HG02610 (cell line): Measurements from ENCODE around the gene RPS6KL1.

Source experiments
- ATAC-seq: cut with Tn5 transposase; IDR thresholded peaks from one replicate; pipeline ENCODE4 v1.9.1; 2021; ENCODE audit warnings: mild to moderate bottlenecking, moderate library complexity; ENCODE audit not compliant: unreplicated experiment

RPS6KL1 gene

GRCh38 chr14:74892745-74893144, 30.3 kb downstream of the RPS6KL1 start:
- no peak for ATAC-seq

GRCh38 chr14:74891870-74892269, 31.2 kb downstream of the RPS6KL1 start:
- no peak for ATAC-seq

- no peak for ATAC-seq
These were observed 32.8 kb downstream of the RPS6KL1 start for GRCh38 chr14:74890262-74890661.

- ATAC-seq = no peak
These were observed 34.6 kb downstream of the RPS6KL1 start for GRCh38 chr14:74888164-74889158.

GRCh38 chr14:74886001-74886400, 37.1 kb downstream of the RPS6KL1 start:
- no peak for ATAC-seq

GRCh38 chr14:74882103-74882920, 40.7 kb downstream of the RPS6KL1 start:
- ATAC-seq = peak; percentile 47

GRCh38 chr14:74881431-74882102, 41.5 kb downstream of the RPS6KL1 start, which contains the start of gene DLST:
Gene DLST, plus strand, starts transcription at chr14:74881916. Its CDS starts 38 bp downstream, at chr14:74881954.
- ATAC-seq = peak; percentile 95

- no peak for ATAC-seq
These were observed 43.5 kb downstream of the RPS6KL1 start for GRCh38 chr14:74879427-74880182.

- ATAC-seq = no peak
These were observed 46.8 kb downstream of the RPS6KL1 start, which contains the start of gene PROX2 for GRCh38 chr14:74875941-74876913. Gene PROX2, minus strand, starts transcription at chr14:74876145. Its CDS starts 12,311 bp downstream, at chr14:74863834.

- ATAC-seq = no peak
These were observed 47.9 kb downstream of the RPS6KL1 start for GRCh38 chr14:74875204-74875603.

GRCh38 chr14:74871819-74872218, 51.2 kb downstream of the RPS6KL1 start:
- no peak for ATAC-seq

GRCh38 chr14:74868739-74869138, 54.3 kb downstream of the RPS6KL1 start:
- no peak for ATAC-seq

- ATAC-seq = no peak
These were observed 55.4 kb downstream of the RPS6KL1 start for GRCh38 chr14:74867673-74868072.

- ATAC-seq = no peak
These were observed 56.2 kb downstream of the RPS6KL1 start for GRCh38 chr14:74866708-74867389.

- ATAC-seq = no peak
These were observed 57.9 kb downstream of the RPS6KL1 start for GRCh38 chr14:74865156-74865555.

GRCh38 chr14:74864198-74864597, 58.9 kb downstream of the RPS6KL1 start:
- no peak for ATAC-seq

GRCh38 chr14:74863274-74863673, 59.8 kb downstream of the RPS6KL1 start:
- ATAC-seq = no peak

GRCh38 chr14:74861734-74862090, 61.3 kb downstream of the RPS6KL1 start:
- no peak for ATAC-seq
